Lung (tissue), 12 donors: ENCODE data around the gene SLC6A13. TPM values are rescaled to one million over a fixed set of nuclear protein-coding genes. Genes with fewer than 3 reads are reported as not detected.
A peak's percentile ranks its signal among the peaks of the same experiment; 100 is the strongest.
"Not testable (repeated sequence)": the region's sequence is repeated elsewhere in the genome, so short reads cannot be mapped to it uniquely, and the experiment has no call there.

Source experiments
- ATAC-seq: fragments of 200-7000 bp; cut with Tn5 transposase; one replicate; pipeline ENCODE4 v1.9.1; 2020; ENCODE audit warnings: moderate number of reproducible peaks; ENCODE audit not compliant: insufficient read depth, low FRiP score
- DNase-seq, 3 donors: peaks; one replicate each; pipeline ENCODE4 v3.0.0-alpha.2; 2013 to 2017
- H3K27ac ChIP-seq, 2 donors: one replicate each; pipeline ENCODE4 v1.5.1; 2013; ENCODE audit warnings: mild to moderate bottlenecking in 2 of 2, moderate library complexity in 2 of 2, control low read depth in 1 of 2, inconsistent platforms in 1 of 2, low read depth in 1 of 2, low read length in 1 of 2
- H3K27me3 ChIP-seq, 3 donors: one replicate each; pipeline ENCODE4 v1.5.1; 2013; ENCODE audit warnings: low read length in 2 of 3; ENCODE audit not compliant: control insufficient read depth in 3 of 3, insufficient read depth in 3 of 3
- H3K36me3 ChIP-seq, 4 donors: one replicate each; pipeline ENCODE4 v1.5.1; 2013; ENCODE audit warnings: low read length in 4 of 4, mild to moderate bottlenecking in 1 of 4, moderate library complexity in 1 of 4; ENCODE audit not compliant: control insufficient read depth in 4 of 4, insufficient read depth in 4 of 4
- H3K4me1 ChIP-seq, 5 donors: one replicate each; pipeline ENCODE4 v1.5.1; 2013; ENCODE audit warnings: low read length in 5 of 5, mild to moderate bottlenecking in 2 of 5, moderate library complexity in 1 of 5; ENCODE audit not compliant: control insufficient read depth in 5 of 5, insufficient read depth in 5 of 5
- H3K4me3 ChIP-seq: one replicate; pipeline ENCODE4 v1.5.1; 2013; ENCODE audit warnings: mild to moderate bottlenecking, control low read depth, moderate library complexity
- H3K9ac ChIP-seq, 2 donors: one replicate each; pipeline ENCODE4 v1.5.1; 2013; ENCODE audit warnings: low read length in 2 of 2, control low read depth in 1 of 2; ENCODE audit not compliant: insufficient read depth in 1 of 2
- H3K9me3 ChIP-seq, 4 donors: one replicate each; pipeline ENCODE4 v1.5.1; 2013; ENCODE audit warnings: low read length in 3 of 4, mild to moderate bottlenecking in 1 of 4, moderate library complexity in 1 of 4; ENCODE audit not compliant: control insufficient read depth in 4 of 4, insufficient read depth in 3 of 4
- CTCF ChIP-seq: IDR thresholded peaks from 2 replicates; pipeline ENCODE4 v1.5.1; 2012; ENCODE audit warnings: mild to moderate bottlenecking; ENCODE audit errors: control extremely low read depth, extremely low read depth
- WGBS, 2 donors: extraction: QIAGEN DNeasy Blood & Tissue Kit; methylation state at CpG; one replicate each; pipeline ENCODE4 v1.1.7; 2013; 5-methylcytosine and 5-hydroxymethylcytosine counted together
- polyA plus RNA-seq, 2 donors: library from polyadenylated mRNA; stranded (reverse); fragments of 200-250 nt; gene quantifications; one replicate each; pipeline ENCODE4 v1.2.1, GENCODE V29; 2013
- total RNA-seq, 2 donors: library from RNA; depleted of rRNA in 1 of 2; stranded (reverse); fragments of >200 nt in 1 of 2; gene quantifications; one replicate each; pipeline ENCODE4 v1.2.1, GENCODE V29; 2014 to 2021
- donor health status: control.
- donor health status: control.
- donor health status: Bipolar disorder and iron deficiency.
- donor health status: healthy.
- donor health status: DM: yes; HTN: yes; CAD: no.

Gene SLC6A13
- total and polyA plus RNA-seq, 4 donors, result 0.46 to 2.4 (median 1.0) TPM

- WGBS, 2 donors, result 7 to 16% methylated on average over 36 to 52 of the region's 52 CpGs
- ATAC-seq, result peak; percentile 72
- peak overlapping the region in 1 of 2 donors; percentile 49 for H3K9ac ChIP-seq
Measured at GRCh38 chr12:188910-189621, 73.6 kb downstream of the SLC6A13 start.

GRCh38 chr12:187986-188909 lies 74.4 kb downstream of the SLC6A13 start:
- not testable (repeated sequence) for DNase-seq, H3K27ac ChIP-seq, ATAC-seq, H3K36me3 ChIP-seq, H3K9me3 ChIP-seq, H3K4me1 ChIP-seq, H3K4me3 ChIP-seq, H3K27me3 ChIP-seq, H3K9ac ChIP-seq
- 51 to 64% methylated on average over 53 of the region's 53 CpGs for WGBS, 2 donors

More at GRCh38 chr12:188910-189621, 73.6 kb downstream of the SLC6A13 start:
- peak; percentile 37 for TF ChIP-seq CTCF
- DNase-seq, result peak; percentile 71 to 86 (median 73)
- peaks cover 0 to 2% (median 0%) of the 10 kb centered on the region in 4 donors for H3K9me3 ChIP-seq
- peaks cover 0 to 2% (median 0%) of the 10 kb centered on the region in 3 donors for H3K27me3 ChIP-seq
- peak overlapping the region; percentile 38 for H3K4me3 ChIP-seq
- no peak overlapping the region for H3K27ac ChIP-seq
- H3K4me1 ChIP-seq, result peaks cover 0 to 6% (median 0%) of the 10 kb centered on the region in 5 donors
- no peaks in the 10 kb centered on the region for H3K36me3 ChIP-seq

GRCh38 chr12:186006-186625 lies 76.5 kb downstream of the SLC6A13 start:
- Histone ChIP-seq H3K4me1 (peaks cover 0 to 1% (median 0%) of the 10 kb centered on the region in 5 donors), H3K9ac (no peak overlapping the region), H3K27me3 (peaks cover 0 to 2% (median 0%) of the 10 kb centered on the region in 3 donors), H3K4me3 (no peak overlapping the region), H3K36me3 (no peaks in the 10 kb centered on the region), H3K27ac (no peak overlapping the region), H3K9me3 (peaks cover 0 to 2% (median 0%) of the 10 kb centered on the region in 4 donors)
- TF ChIP-seq CTCF, result no peak
- ATAC-seq (no peak), DNase-seq (no peak)
- WGBS, 2 donors, result 83% methylated on average over 11 of the region's 11 CpGs

- Histone ChIP-seq H3K27me3 (peaks cover 0 to 2% (median 0%) of the 10 kb centered on the region in 3 donors), H3K27ac (no peak overlapping the region), H3K9me3 (peaks cover 0 to 2% (median 0%) of the 10 kb centered on the region in 4 donors), H3K4me1 (peaks cover 0 to 1% (median 0%) of the 10 kb centered on the region in 5 donors), H3K4me3 (no peak overlapping the region), H3K36me3 (no peaks in the 10 kb centered on the region), H3K9ac (no peak overlapping the region)
- DNase-seq, result no peak
- no peak for ATAC-seq
- no peak for TF ChIP-seq CTCF
- WGBS, 2 donors, result 71 to 72% methylated on average over 8 of the region's 8 CpGs
Measured at GRCh38 chr12:185576-185955, 77.1 kb downstream of the SLC6A13 start.
